ENCODE data around the gene AP4M1. TPM values are rescaled to one million over a fixed set of nuclear protein-coding genes. Genes with fewer than 3 reads are reported as not detected.

AP4M1 gene
- total and polyA plus RNA-seq, 2 experiments from 2014 or later, result 17.4 to 22.8 TPM

- H3K4me3 ChIP-seq, result peak overlapping the region; percentile 51
- no peaks in the 10 kb centered on the region for H3K9me2 ChIP-seq (replicated peaks; ENCODE audit: insufficient read depth)
- peaks cover 15% of the 10 kb centered on the region for H3K4me1 ChIP-seq (ENCODE audit: insufficient read depth)
- peaks cover 25% of the 10 kb centered on the region for H3K79me2 ChIP-seq
- H3K27ac ChIP-seq, result peak overlapping the region; percentile 90
- H3K4me2 ChIP-seq, result peak overlapping the region; percentile 72
- no peaks in the 10 kb centered on the region for H4K20me1 ChIP-seq (ENCODE audit: insufficient read depth, poor library complexity, severe bottlenecking)
- WGBS (ENCODE audit: low lambda C conversion rate, missing lambda C conversion rate), result 20% methylated on average over 19 of the region's 19 CpGs
- H2AFZ ChIP-seq, result peak overlapping the region; percentile 47
- peak; percentile 64 for DNase-seq (ENCODE audit: low spot score)
- no peaks in the 10 kb centered on the region for H3K36me3 ChIP-seq (replicated peaks; ENCODE audit: insufficient read depth, low read depth)
- H3K27me3 ChIP-seq, result no peaks in the 10 kb centered on the region
- H3K9me3 ChIP-seq (ENCODE audit: low read depth), result no peaks in the 10 kb centered on the region
- TF ChIP-seq EZH2phosphoT487 (IDR thresholded peaks at IDR 0.05; ENCODE audit: low read depth, severe bottlenecking, unreplicated experiment), result no peak
- no peak for TF ChIP-seq EZH2 (IDR thresholded peaks at IDR 0.05; ENCODE audit: borderline replicate concordance)
- TF ChIP-seq CTCF (IDR thresholded peaks at IDR 0.05; ENCODE audit: poor library complexity), result no peak
These were observed 18.7 kb downstream of the AP4M1 start for GRCh38 chr7:100119970-100120732.

GRCh38 chr7:100120733-100121036, 19.2 kb downstream of the AP4M1 start:
- no peaks in the 10 kb centered on the region for H3K36me3 ChIP-seq (replicated peaks; ENCODE audit: insufficient read depth, low read depth)
- no peaks in the 10 kb centered on the region for H3K27me3 ChIP-seq
- H3K9me3 ChIP-seq (ENCODE audit: low read depth), result no peaks in the 10 kb centered on the region
- TF ChIP-seq EZH2 (IDR thresholded peaks at IDR 0.05; ENCODE audit: borderline replicate concordance) (no peak), EZH2phosphoT487 (IDR thresholded peaks at IDR 0.05; ENCODE audit: low read depth, severe bottlenecking, unreplicated experiment) (no peak), CTCF (IDR thresholded peaks at IDR 0.05; ENCODE audit: poor library complexity) (no peak)
- H3K4me3 ChIP-seq, result peak overlapping the region; percentile 51
- no peaks in the 10 kb centered on the region for H4K20me1 ChIP-seq (ENCODE audit: insufficient read depth, poor library complexity, severe bottlenecking)
- H3K79me2 ChIP-seq, result peaks cover 25% of the 10 kb centered on the region
- H2AFZ ChIP-seq, result peak overlapping the region; percentile 47
- H3K4me2 ChIP-seq, result peak overlapping the region; percentile 72
- DNase-seq (ENCODE audit: low spot score), result no peak
- no peaks in the 10 kb centered on the region for H3K9me2 ChIP-seq (replicated peaks; ENCODE audit: insufficient read depth)
- peak overlapping the region; percentile 90 for H3K27ac ChIP-seq
- H3K4me1 ChIP-seq (ENCODE audit: insufficient read depth), result peaks cover 18% of the 10 kb centered on the region
- 33% methylated on average over 1 of the region's 1 CpG for WGBS (ENCODE audit: low lambda C conversion rate, missing lambda C conversion rate)

GRCh38 chr7:100122067-100122466, 20.6 kb downstream of the AP4M1 start:
- no peaks in the 10 kb centered on the region for H3K27me3 ChIP-seq
- no peak overlapping the region for H3K27ac ChIP-seq
- 79% methylated on average over 13 of the region's 13 CpGs for WGBS (ENCODE audit: low lambda C conversion rate, missing lambda C conversion rate)
- no peak overlapping the region for H3K4me2 ChIP-seq
- no peak overlapping the region for H2AFZ ChIP-seq
- H3K79me2 ChIP-seq, result peaks cover 25% of the 10 kb centered on the region
- H3K9me3 ChIP-seq (ENCODE audit: low read depth), result no peaks in the 10 kb centered on the region
- no peaks in the 10 kb centered on the region for H3K36me3 ChIP-seq (replicated peaks; ENCODE audit: insufficient read depth, low read depth)
- H3K9me2 ChIP-seq (replicated peaks; ENCODE audit: insufficient read depth), result no peaks in the 10 kb centered on the region
- no peak overlapping the region for H3K4me3 ChIP-seq
- peaks cover 18% of the 10 kb centered on the region for H3K4me1 ChIP-seq (ENCODE audit: insufficient read depth)
- H4K20me1 ChIP-seq (ENCODE audit: insufficient read depth, poor library complexity, severe bottlenecking), result no peaks in the 10 kb centered on the region
- no peak for TF ChIP-seq CTCF (IDR thresholded peaks at IDR 0.05; ENCODE audit: poor library complexity)
- TF ChIP-seq EZH2 (IDR thresholded peaks at IDR 0.05; ENCODE audit: borderline replicate concordance), result no peak
- TF ChIP-seq EZH2phosphoT487 (IDR thresholded peaks at IDR 0.05; ENCODE audit: low read depth, severe bottlenecking, unreplicated experiment), result no peak
- DNase-seq (ENCODE audit: low spot score), result no peak
